Measurements from ENCODE around the gene POLL.

Gene POLL

GRCh38 chr10:101568054-101568745, 19.9 kb downstream of the POLL start:
- H3K27ac ChIP-seq, result no peak overlapping the region
- H3K4me3 ChIP-seq, result no peak overlapping the region
- TF ChIP-seq, protein P1, sequence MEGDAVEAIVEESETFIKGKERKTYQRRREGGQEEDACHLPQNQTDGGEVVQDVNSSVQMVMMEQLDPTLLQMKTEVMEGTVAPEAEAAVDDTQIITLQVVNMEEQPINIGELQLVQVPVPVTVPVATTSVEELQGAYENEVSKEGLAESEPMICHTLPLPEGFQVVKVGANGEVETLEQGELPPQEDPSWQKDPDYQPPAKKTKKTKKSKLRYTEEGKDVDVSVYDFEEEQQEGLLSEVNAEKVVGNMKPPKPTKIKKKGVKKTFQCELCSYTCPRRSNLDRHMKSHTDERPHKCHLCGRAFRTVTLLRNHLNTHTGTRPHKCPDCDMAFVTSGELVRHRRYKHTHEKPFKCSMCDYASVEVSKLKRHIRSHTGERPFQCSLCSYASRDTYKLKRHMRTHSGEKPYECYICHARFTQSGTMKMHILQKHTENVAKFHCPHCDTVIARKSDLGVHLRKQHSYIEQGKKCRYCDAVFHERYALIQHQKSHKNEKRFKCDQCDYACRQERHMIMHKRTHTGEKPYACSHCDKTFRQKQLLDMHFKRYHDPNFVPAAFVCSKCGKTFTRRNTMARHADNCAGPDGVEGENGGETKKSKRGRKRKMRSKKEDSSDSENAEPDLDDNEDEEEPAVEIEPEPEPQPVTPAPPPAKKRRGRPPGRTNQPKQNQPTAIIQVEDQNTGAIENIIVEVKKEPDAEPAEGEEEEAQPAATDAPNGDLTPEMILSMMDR (IDR thresholded peaks at IDR 0.05), result no peak
- no peak for DNase-seq (ENCODE audit: low spot score)

GRCh38 chr10:101567165-101568006, 20.7 kb downstream of the POLL start:
- Histone ChIP-seq H3K4me3 (no peak overlapping the region), H3K27ac (no peak overlapping the region)
- TF ChIP-seq, protein P1 (IDR thresholded peaks at IDR 0.05), result no peak
- DNase-seq (ENCODE audit: low spot score), result peak; percentile 57

GRCh38 chr10:101566333-101567164, 21.5 kb downstream of the POLL start:
- TF ChIP-seq, protein P1 (IDR thresholded peaks at IDR 0.05), result no peak
- DNase-seq (ENCODE audit: low spot score), result peak; percentile 64
- no peak overlapping the region for H3K27ac ChIP-seq
- H3K4me3 ChIP-seq, result peak overlapping the region; percentile 60

DNA sequence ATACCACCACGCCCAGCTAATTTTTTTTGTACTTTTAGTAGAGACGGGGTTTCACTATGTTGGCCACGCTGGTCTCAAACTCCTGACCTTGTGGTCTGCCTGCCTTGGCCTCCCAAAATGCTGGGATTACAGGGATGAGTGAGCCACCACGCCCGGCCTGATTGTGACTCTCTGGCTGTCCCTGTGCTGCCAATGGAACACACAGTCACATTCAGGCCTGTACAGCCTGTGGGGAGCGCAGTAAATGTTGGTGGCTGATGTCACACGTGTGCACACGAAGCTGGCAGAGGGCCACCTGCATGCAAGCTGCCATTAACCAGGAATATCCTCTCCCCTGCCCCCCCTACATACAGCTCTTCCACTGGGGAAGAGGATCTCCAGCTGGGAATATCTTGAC, 22.1 kb downstream of the POLL start:
- TF ChIP-seq, protein P1 (IDR thresholded peaks at IDR 0.05), result no peak
- peak overlapping the region; percentile 60 for H3K4me3 ChIP-seq
- DNase-seq (ENCODE audit: low spot score), result peak; percentile 29
- H3K27ac ChIP-seq, result no peak overlapping the region

DNA sequence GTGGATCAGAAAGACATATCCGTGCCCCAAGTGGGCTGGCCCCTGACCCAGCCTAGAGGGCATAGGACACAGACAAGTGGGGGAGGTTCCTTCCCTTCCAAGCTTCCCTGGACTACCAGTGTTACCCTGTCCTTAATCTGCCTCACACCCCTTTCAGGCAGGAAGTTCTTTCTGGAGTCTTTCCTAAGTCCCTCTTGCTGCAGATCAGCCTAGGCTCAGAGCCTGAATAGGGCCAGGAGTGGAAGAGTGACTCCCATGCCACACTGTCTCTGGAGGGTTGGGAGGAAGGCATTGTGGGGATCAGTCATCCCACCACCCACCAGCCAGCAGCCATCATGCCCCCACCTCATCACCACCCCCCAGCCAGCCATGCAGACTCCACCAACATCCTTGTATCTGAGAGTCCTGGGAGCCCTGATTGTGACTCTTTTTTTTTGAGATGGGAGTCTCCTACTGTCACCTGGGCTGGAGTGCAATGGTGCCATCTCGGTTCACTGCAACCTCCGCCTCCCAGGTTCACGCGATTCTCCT, 22.6 kb downstream of the POLL start:
- no peak overlapping the region for H3K4me3 ChIP-seq
- H3K27ac ChIP-seq, result no peak overlapping the region
- DNase-seq (ENCODE audit: low spot score), result peak; percentile 59
- TF ChIP-seq, protein P1 (IDR thresholded peaks at IDR 0.05), result no peak

GRCh38 chr10:101564490-101564991, 23.5 kb downstream of the POLL start:
- Histone ChIP-seq H3K4me3 (no peak overlapping the region), H3K27ac (no peak overlapping the region)
- DNase-seq (ENCODE audit: low spot score), result peak; percentile 68
- TF ChIP-seq, protein P1 (IDR thresholded peaks at IDR 0.05), result no peak
